Measurements from ENCODE around the gene ADAMTS9. TPM values are rescaled to one million over a fixed set of nuclear protein-coding genes. Genes with fewer than 3 reads are reported as not detected.

ADAMTS9 gene
- total RNA-seq, 1 experiment from 2014 or later, result 3.3 TPM

DNA sequence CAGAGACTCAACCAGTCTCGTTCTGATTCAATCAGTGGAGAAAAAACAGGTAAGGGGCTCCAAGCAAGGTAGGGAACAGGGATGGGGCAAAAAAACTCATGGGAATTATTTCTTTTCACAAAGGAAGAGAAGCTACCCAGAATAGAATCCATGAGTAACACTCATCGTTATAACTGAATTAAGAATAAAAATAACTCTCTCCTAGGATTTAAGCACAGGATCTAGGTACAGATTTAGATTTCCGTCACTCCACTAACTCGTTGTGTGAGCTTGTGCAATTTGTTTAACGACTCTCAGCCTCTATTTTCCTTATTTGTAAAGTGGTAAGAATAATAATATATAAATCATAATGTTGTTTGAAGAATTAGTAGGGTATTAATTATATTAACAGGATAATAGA lies 68.6 kb downstream of the ADAMTS9 start:
- DNase-seq (ENCODE audit: low read depth), result no peak

- no peak for DNase-seq (ENCODE audit: low read depth)
Measured at GRCh38 chr3:64617610-64618009, 70.2 kb downstream of the ADAMTS9 start.

DNA sequence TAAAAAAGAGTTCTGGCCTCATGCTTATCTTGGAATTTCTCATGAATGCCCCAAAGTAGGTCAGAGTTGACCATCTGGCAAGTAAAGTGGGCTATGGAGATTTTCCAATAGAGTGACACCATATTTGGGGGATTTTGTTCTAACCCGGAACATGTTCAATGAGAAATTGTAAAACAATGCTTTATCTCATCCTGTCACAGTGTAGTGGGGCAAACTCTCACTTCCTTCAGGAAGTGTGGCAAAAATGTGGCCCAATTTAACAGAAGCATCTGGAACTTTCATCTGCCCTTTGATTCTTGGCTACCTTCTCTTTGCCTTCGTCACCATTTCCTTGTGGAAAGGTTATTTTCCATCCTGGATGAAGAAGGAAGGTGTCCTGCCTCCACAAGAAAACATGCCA lies 70.8 kb downstream of the ADAMTS9 start:
- DNase-seq (ENCODE audit: low read depth), result no peak

DNA sequence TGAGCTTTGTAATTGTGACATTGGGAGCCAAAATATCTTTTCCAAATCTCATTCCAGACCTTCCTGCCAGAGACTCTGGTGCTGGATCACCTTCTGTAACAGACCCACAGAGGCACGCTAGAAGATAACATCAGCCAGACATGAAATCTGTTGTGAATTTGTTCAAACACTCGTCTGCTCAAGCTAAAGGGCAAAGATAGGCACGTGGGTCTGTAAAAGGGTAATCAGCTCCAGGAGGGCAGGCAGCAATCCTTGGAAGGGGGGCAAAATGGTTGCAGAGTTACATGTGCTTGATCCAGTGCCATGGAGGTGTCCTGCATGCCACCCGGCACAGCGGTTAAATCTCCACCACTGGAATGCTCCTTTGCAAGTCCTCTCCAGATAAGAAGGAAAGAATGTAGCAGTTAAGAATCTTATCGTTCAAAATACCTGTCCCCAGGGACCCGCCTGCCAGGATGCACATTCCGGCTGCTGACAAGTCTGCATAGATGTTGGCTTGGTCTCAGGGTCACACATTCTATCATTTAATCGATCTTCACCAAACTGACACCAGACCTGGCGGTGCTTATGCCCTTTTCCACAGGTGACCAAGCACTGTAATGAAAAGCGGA lies 74.8 kb downstream of the ADAMTS9 start:
- no peak for DNase-seq (ENCODE audit: low read depth)

DNA sequence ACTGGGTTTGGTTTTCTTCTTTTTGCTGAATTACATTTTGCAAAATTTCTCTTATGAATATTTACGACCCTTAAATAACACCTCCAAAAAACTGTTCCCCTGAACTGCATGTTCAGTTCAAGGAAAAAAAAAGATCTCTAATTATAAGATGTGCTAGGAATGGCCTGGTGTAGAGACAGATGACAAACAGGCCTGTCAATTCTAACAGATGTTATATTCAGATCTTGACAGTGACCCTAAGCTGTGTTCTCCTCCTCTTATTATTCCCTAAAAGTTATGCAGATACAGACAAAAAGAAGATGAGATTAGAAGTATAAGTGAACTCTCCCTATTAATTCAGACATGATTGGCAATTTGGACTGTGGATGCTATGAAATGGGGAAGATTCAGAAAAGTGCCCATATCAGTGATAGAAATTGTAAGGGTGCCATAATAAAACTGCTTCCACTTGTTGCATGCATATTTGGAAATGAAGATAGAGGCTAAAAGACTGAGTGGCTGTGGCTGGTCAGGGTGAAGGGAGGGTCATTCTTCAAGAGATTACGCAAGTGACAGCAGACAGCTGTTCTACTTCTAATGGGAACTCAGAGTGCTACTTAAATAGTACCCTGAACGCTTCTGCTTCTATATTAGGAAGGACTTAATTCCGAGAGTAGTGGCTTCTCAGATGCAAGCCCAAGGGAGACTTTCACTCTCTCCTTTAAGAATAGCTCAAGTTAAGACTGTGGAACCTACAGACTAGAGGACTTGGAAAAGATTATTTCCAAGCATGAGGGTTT lies 75.5 kb downstream of the ADAMTS9 start:
- no peak for DNase-seq (ENCODE audit: low read depth)

DNA sequence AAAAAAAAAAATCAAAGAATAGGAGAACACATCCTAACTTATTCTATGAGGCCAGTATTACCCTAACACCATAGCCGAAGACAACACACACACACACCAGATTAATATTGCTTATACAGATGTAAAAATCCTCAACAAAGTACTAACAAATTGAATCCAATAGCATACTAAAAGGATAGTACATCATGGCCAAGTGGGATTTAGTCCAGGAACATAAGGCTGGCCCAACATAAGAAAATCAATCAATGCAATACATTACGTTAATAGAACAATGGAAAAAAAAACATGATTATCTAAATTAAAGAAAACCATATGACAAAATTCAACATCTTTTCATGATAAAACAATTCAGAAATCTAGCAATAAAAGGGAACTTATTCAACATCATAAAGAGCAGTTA lies 79.1 kb downstream of the ADAMTS9 start:
- DNase-seq (ENCODE audit: low read depth), result no peak

DNA sequence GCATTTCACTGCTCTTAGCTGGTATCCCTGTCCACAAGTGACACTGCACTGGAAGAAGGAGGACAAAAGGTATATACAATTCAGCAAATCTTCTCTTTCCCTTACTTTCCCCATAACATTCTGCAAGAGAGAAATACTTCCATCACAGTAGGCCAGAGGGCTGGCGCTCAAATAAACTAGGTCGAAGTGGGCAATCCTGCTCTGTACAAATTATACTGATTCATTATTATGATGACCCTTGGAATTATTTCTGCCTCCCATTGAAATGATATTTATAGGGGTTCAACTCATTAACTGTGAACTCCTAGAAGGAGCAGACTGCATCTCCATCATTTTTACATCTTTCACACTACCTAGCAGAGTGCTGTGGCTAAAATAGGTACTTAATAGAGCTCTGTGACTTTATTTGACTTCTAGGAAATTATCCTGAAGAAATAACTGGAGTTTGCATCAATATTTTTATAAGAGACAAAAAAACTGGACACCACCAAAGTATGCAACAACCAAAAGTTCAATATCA lies 80.7 kb downstream of the ADAMTS9 start:
- DNase-seq (ENCODE audit: low read depth), result no peak

DNA sequence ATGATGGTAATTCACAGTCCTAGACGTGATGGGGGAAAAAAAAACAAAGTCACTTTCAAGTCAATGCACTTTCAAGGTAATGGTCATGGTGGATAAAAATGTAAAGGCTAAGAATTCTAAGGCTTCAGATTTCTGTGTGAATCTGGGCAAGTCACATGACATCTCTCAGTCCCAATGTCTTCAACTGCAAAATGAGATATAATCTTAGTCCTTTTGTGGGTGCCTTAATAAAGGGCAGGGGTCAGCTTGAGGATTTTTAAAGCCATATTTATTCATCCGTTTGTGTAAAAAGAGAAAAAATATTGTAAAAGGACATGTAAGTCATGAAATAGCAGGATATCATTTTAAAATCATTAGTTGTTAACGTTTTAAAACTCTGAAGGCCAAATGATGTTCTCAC lies 83.5 kb downstream of the ADAMTS9 start:
- DNase-seq (ENCODE audit: low read depth), result no peak

GRCh38 chr3:64601824-64602223 lies 86.0 kb downstream of the ADAMTS9 start:
- no peak for DNase-seq (ENCODE audit: low read depth)

DNA sequence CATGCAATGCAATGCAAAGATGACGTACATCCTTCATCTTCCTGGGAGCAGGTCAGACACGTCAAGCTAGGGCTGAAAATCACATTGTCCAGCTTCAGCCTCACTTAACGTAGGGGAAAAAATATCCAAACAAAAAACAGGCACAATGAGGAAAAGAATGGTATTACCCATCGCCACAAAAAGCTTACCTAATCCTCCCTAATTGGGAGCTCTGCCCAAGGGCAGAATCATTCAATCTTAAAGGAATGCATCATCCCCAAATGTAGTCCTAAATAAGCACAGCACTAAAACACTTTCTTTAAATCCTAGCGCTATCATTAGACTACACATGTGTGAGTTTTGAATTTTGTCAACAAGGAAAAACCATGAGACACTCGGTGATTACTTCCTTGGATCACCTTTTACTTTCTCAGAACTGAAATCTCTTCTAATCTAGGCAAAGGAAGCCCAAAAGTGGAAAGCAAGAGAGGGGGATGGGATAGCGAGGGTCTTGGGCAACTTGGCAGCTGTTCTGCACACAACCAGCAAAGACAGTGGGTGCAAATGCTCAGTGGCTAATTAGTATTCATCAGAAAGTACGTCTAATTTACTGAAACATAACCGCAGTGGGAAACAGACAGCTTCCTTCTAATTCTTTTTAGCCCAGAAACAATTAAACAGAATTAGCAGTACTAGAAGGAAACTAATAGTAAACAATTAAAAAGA lies 87.4 kb downstream of the ADAMTS9 start:
- DNase-seq (ENCODE audit: low read depth), result no peak

DNA sequence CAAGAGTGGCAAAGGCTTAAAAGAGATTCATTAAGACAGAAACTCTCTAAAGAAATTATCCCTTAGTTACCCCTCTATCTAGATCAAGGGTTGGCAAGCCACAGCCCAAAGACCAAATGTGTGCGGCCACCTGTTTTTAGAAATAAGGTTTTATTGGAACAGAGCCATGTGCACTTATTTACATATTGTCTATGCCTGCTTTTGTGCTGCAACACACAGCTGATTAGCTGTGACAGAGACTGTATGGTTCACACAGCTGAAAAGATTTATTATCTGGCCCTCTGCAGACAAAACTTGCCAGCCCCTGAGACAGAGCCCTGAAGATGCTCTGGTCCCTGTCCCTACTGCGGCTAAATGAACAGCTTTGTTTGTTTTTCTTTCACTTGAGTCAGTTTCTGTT lies 88.1 kb downstream of the ADAMTS9 start:
- DNase-seq (ENCODE audit: low read depth), result no peak

- DNase-seq (ENCODE audit: low read depth), result peak; percentile 65
Measured at GRCh38 chr3:64595253-64595694, 92.5 kb downstream of the ADAMTS9 start.

- DNase-seq (ENCODE audit: low read depth), result no peak
Measured at GRCh38 chr3:64594134-64594533, 93.7 kb downstream of the ADAMTS9 start.

DNA sequence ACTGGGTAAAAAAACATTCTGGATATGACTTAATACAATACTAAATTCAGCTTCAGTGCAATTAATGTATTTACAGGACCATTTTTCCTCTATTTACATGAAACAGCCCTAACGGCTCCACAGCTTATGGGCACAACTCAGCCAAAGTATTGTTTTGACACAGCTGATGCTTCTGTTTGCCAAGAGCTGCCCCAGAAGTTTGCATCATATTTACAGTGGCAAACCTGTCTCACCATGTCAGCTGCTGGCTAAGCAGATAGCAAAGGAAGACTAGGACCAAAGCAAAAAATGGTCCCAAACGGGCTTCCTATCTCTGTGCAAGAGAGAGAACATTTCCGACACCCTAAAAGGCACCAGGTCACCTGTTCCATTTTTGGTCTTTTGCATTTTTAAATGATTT lies 94.5 kb downstream of the ADAMTS9 start:
- DNase-seq (ENCODE audit: low read depth), result no peak

DNA sequence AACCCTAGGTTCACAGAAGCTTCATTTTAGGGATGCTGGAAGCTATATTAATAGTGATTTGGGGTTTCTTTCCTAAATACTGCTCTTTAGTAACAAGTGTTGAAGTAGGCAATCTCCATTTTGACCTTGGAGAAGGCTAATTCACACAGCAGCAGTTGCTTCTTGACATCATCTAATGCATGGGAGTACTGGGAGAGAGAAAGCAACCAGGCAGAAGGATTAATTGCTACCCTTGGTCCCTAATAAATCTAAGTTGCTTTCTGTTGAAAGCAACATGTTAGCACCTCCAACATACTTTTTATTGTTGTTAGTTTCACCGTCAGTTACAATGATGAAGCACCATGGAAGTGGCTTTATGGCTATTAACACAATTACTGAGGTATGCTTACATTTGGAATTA lies 96.2 kb downstream of the ADAMTS9 start:
- DNase-seq (ENCODE audit: low read depth), result no peak

DNA sequence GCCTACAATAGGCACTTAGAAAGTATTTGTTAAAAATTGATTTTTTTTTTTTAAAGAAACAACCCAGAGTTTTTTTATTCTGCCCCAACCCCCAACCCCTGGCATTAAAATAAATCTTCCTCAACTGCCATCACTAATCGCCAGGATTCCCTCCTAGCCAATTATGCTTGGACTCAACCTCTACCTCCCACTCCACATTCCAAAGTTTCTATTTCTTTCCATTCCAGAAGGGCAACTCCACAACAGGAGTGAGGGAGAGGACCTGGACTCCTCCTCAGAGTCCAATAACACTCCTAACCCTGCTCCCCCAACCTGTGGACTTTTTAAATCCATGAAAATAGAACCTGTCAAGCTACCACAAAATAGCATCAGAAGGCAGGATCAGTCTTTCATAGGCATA lies 99.4 kb downstream of the ADAMTS9 start:
- DNase-seq (ENCODE audit: low read depth), result no peak

GRCh38 chr3:64586952-64587351 lies 100.8 kb downstream of the ADAMTS9 start:
- DNase-seq (ENCODE audit: low read depth), result no peak

- no peak for DNase-seq (ENCODE audit: low read depth)
Measured at GRCh38 chr3:64584179-64584578, 103.6 kb downstream of the ADAMTS9 start.

GRCh38 chr3:64578797-64579196 lies 109.0 kb downstream of the ADAMTS9 start:
- no peak for DNase-seq (ENCODE audit: low read depth)

- no peak for DNase-seq (ENCODE audit: low read depth)
Measured at GRCh38 chr3:64578062-64578770, 109.6 kb downstream of the ADAMTS9 start.

- DNase-seq (ENCODE audit: low read depth), result no peak
Measured at GRCh38 chr3:64576211-64576775, 111.5 kb downstream of the ADAMTS9 start.
